RWPE1 (cell line): Measurements from ENCODE around the gene HOXD4.

Experiments
- CTCF ChIA-PET: fragments of 350-600 bp; sonication (Branson Sonifier 250); formaldehyde crosslinking; extraction: SDS; loops from one replicate; lab custom pipeline; 2021; lab: Yijun Ruan, JAX
- POLR2A ChIA-PET: fragments of 400-600 bp; formaldehyde crosslinking; extraction: SDS; loops from one replicate; lab custom pipeline; 2020; ENCODE audit warnings: antibody characterized with exemption; ENCODE audit not compliant: low non-redundant PET; lab: Yijun Ruan, JAX
- DNase-seq: peaks from one replicate; pipeline ENCODE4 v3.0.0; 2012; ENCODE audit warnings: low spot score
- H3K27ac ChIP-seq: fragments of 450-650 bp; 2 replicates; pipeline ENCODE4 v1.5.1; 2017
- TF ChIP-seq, protein P1 (sequence below): fragments of 450-650 bp; conservative IDR thresholded peaks from 2 replicates; pipeline ENCODE4 v1.5.1; 2017; ENCODE audit warnings: low read depth, mild to moderate bottlenecking

Gene HOXD4

DNA sequence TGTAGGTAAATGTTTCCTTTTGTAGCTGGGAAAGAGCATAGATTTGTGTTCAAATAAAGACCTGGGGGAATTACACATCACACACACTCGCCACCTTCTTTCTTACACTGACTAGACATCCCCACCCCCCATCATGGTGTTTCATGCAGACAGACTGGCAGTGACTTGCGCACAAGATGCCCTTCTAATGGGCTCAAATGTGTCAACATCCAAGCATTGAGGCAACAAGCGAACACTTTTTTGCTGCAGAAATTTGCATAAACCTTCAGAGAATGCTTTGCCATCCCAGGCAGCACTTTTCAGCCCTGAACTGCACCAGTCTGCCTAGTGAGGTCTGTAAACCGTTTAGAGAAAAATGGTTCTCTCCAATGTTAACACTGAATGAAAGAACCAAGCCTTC lies 17.3 kb upstream of the HOXD4 start:
- no peak overlapping the region for H3K27ac ChIP-seq
- TF ChIP-seq, protein P1, sequence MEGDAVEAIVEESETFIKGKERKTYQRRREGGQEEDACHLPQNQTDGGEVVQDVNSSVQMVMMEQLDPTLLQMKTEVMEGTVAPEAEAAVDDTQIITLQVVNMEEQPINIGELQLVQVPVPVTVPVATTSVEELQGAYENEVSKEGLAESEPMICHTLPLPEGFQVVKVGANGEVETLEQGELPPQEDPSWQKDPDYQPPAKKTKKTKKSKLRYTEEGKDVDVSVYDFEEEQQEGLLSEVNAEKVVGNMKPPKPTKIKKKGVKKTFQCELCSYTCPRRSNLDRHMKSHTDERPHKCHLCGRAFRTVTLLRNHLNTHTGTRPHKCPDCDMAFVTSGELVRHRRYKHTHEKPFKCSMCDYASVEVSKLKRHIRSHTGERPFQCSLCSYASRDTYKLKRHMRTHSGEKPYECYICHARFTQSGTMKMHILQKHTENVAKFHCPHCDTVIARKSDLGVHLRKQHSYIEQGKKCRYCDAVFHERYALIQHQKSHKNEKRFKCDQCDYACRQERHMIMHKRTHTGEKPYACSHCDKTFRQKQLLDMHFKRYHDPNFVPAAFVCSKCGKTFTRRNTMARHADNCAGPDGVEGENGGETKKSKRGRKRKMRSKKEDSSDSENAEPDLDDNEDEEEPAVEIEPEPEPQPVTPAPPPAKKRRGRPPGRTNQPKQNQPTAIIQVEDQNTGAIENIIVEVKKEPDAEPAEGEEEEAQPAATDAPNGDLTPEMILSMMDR: no peak
- POLR2A ChIA-PET: no interaction called here
- CTCF ChIA-PET: interaction anchor here (0.6 to 0.8 kb wide), 4 partner anchors 244 to 702 kb away, joined by 3 to 5 read pairs (median 3); no protein-coding TSS in a partner anchor
- no peak for DNase-seq

DNA sequence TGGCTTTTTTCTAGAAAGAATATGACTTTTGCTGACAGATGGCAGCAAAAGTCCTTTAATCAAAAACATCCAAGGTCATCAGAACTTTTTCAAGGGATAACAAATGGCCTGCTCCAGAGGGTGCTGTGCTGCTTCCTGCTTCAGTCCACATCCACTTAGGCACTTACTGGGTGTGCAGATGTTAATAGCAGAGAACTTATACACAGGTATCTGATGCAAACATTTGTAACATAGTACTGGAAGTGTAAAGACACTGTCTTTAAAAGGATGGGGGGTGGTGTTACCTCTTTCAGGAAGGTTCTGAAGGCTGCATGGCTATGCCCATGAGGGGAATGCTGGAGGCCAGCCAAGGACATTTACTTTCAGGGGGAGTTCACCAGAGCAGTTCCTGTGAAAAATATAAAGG lies 16.3 kb upstream of the HOXD4 start:
- no peak for DNase-seq
- POLR2A ChIA-PET: no interaction called here
- CTCF ChIA-PET: no interaction called here
- TF ChIP-seq, protein P1: no peak
- H3K27ac ChIP-seq: no peak overlapping the region

- TF ChIP-seq, protein P1: no peak
- H3K27ac ChIP-seq: peak overlapping the region; percentile 83
- ChIA-PET POLR2A (no interaction called here), CTCF (interaction anchor here (0.6 to 1.5 kb wide), 8 partner anchors 10 to 517 kb away, joined by 3 to 9 read pairs (median 4); no protein-coding TSS in a partner anchor)
- DNase-seq: no peak
These were observed 14.7 kb upstream of the HOXD4 start for GRCh38 chr2:176136374-176137251.

- TF ChIP-seq, protein P1: no peak
- no peak for DNase-seq
- H3K27ac ChIP-seq: peak overlapping the region; percentile 83
- POLR2A ChIA-PET: no interaction called here
- CTCF ChIA-PET: interaction anchor here (1.5 kb wide), 2 partner anchors 417 to 515 kb away, joined by 5 to 9 read pairs; no protein-coding TSS in a partner anchor
These were observed 14.1 kb upstream of the HOXD4 start for GRCh38 chr2:176137252-176137580.

- ChIA-PET CTCF (interaction anchor here (1.5 kb wide), 1 partner anchor 514 kb away, joined by 9 read pairs; no protein-coding TSS in a partner anchor), POLR2A (no interaction called here)
- H3K27ac ChIP-seq: no peak overlapping the region
- DNase-seq: no peak
- TF ChIP-seq, protein P1: no peak
These were observed 13.4 kb upstream of the HOXD4 start for GRCh38 chr2:176137906-176138305.

DNA sequence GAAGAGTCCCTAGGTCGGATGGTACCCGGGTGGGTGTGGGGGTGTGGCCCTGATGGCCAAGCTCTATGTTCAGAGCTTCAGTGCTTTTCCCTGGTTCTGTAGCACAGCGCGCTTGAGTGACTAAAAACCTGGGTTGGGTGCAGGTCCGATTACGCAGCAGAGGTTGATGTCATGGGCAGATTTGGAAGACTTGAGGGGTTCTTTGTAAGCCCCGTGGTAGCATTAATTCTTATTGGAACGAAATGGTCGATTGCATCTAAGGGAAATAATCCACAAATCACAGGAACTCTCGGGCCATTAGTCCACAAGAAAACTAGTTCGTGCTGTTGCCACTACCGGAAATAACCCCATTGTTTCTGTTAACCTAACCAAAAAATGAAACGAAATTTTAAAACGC lies 12.8 kb upstream of the HOXD4 start:
- no peak for DNase-seq
- no peak overlapping the region for H3K27ac ChIP-seq
- TF ChIP-seq, protein P1: no peak
- CTCF ChIA-PET: interaction anchor here (0.7 kb wide), 1 partner anchor 9 kb away, joined by 5 read pairs; no protein-coding TSS in a partner anchor
- POLR2A ChIA-PET: no interaction called here
